OCI-LY3 (cell line): ENCODE data around the gene HCN3.

Source experiments
- EZH2phosphoT487 ChIP-seq: fragments of 200-600 bp; shearing (Covaris generic); IDR thresholded peaks from 2 replicates; pipeline ENCODE4 v1.6.1; 2018; ENCODE audit warnings: antibody characterized with exemption, mixed run types, low read depth
- TF ChIP-seq, protein P1 (sequence below): fragments of 200-600, 300-600 bp; sonication (generic); IDR thresholded peaks from 2 replicates; pipeline ENCODE4 v1.5.1; 2014; ENCODE audit warnings: antibody characterized with exemption, low read length, low read depth

DNA sequence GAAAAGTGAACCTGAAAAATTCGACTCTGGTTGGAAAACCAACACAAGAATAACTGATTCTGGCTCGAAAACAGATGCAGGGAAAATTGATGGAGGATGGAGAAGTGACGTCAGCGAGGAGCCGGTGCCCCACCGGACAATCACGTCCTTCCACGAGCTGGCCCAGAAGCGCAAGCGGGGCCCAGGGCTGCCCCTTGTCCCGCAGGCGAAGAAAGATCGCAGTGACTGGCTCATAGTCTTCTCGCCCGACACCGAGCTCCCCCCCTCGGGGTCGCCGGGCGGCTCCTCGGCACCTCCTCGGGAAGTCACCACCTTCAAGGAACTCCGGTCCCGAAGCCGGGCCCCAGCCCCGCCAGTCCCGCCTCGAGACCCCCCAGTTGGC is 45.3 kb downstream of the HCN3 start:
- TF ChIP-seq, protein P1, sequence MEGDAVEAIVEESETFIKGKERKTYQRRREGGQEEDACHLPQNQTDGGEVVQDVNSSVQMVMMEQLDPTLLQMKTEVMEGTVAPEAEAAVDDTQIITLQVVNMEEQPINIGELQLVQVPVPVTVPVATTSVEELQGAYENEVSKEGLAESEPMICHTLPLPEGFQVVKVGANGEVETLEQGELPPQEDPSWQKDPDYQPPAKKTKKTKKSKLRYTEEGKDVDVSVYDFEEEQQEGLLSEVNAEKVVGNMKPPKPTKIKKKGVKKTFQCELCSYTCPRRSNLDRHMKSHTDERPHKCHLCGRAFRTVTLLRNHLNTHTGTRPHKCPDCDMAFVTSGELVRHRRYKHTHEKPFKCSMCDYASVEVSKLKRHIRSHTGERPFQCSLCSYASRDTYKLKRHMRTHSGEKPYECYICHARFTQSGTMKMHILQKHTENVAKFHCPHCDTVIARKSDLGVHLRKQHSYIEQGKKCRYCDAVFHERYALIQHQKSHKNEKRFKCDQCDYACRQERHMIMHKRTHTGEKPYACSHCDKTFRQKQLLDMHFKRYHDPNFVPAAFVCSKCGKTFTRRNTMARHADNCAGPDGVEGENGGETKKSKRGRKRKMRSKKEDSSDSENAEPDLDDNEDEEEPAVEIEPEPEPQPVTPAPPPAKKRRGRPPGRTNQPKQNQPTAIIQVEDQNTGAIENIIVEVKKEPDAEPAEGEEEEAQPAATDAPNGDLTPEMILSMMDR = no peak
- TF ChIP-seq EZH2phosphoT487 = no peak
